ENCODE measurements around the gene ZCCHC9. TPM values are rescaled to one million over a fixed set of nuclear protein-coding genes. Genes with fewer than 3 reads are reported as not detected.
"Not testable (repeated sequence)": the region's sequence is repeated elsewhere in the genome, so short reads cannot be mapped to it uniquely, and the experiment has no call there.

Gene ZCCHC9
- 10.9 TPM for total RNA-seq
- long read RNA-seq, full-length matches to known transcripts = 3 of 7 reads
- long read RNA-seq, partial matches to known transcripts = 1 of 7 reads
- long read RNA-seq, other reads (novel, unspliced or antisense) = 3 of 7 reads

- intact Hi-C loops (cut with DNase I) = loop anchor here (5.0 kb wide), 1 partner anchor 69 kb away; the partner anchor contains the start of gene CKMT2
- peak; percentile 97 for DNase-seq (ENCODE audit: low spot score)
Observed at GRCh38 chr5:81301271-81302015, at the start of gene ZCCHC9. Gene ZCCHC9 (plus strand): TSS chr5:81301587. CDS start chr5:81304758, 3,171 bp downstream.

GRCh38 chr5:81251922-81252321, 49.5 kb upstream of the ZCCHC9 start:
- DNase-seq (ENCODE audit: low spot score) = no peak

GRCh38 chr5:81252904-81253303, 48.5 kb upstream of the ZCCHC9 start:
- DNase-seq (ENCODE audit: low spot score) = no peak
- intact Hi-C loops (cut with DNase I) = no loop called here

More at GRCh38 chr5:81251922-81252321, 49.5 kb upstream of the ZCCHC9 start:
- intact Hi-C loops (cut with DNase I) = no loop called here

GRCh38 chr5:81253875-81254274, 47.5 kb upstream of the ZCCHC9 start:
- DNase-seq (ENCODE audit: low spot score) = no peak
- intact Hi-C loops (cut with DNase I) = no loop called here

- intact Hi-C loops (cut with DNase I) = no loop called here
- DNase-seq (ENCODE audit: low spot score) = no peak
Observed at GRCh38 chr5:81254886-81255559, 46.4 kb upstream of the ZCCHC9 start.

- no peak for DNase-seq (ENCODE audit: low spot score)
- intact Hi-C loops (cut with DNase I) = no loop called here
Observed at GRCh38 chr5:81256766-81257165, 44.6 kb upstream of the ZCCHC9 start.

GRCh38 chr5:81262796-81263195, 38.6 kb upstream of the ZCCHC9 start:
- DNase-seq (ENCODE audit: low spot score); intact Hi-C loops (cut with DNase I): not testable (repeated sequence)

GRCh38 chr5:81265101-81265500, 36.3 kb upstream of the ZCCHC9 start:
- intact Hi-C loops (cut with DNase I) = no loop called here
- no peak for DNase-seq (ENCODE audit: low spot score)

GRCh38 chr5:81268521-81269196, 32.7 kb upstream of the ZCCHC9 start:
- intact Hi-C loops (cut with DNase I) = no loop called here
- DNase-seq (ENCODE audit: low spot score) = no peak

GRCh38 chr5:81269751-81270393, 31.5 kb upstream of the ZCCHC9 start:
- no peak for DNase-seq (ENCODE audit: low spot score)
- intact Hi-C loops (cut with DNase I) = no loop called here

GRCh38 chr5:81270394-81271027, 30.9 kb upstream of the ZCCHC9 start:
- DNase-seq (ENCODE audit: low spot score); intact Hi-C loops (cut with DNase I): not testable (repeated sequence)

- DNase-seq (ENCODE audit: low spot score) = no peak
- intact Hi-C loops (cut with DNase I) = no loop called here
Observed at GRCh38 chr5:81283976-81284375, 17.4 kb upstream of the ZCCHC9 start.

- intact Hi-C loops (cut with DNase I) = no loop called here
- DNase-seq (ENCODE audit: low spot score) = no peak
Observed at GRCh38 chr5:81286059-81286617, 15.2 kb upstream of the ZCCHC9 start.

- no peak for DNase-seq (ENCODE audit: low spot score)
- intact Hi-C loops (cut with DNase I) = no loop called here
Observed at GRCh38 chr5:81288021-81288433, 13.4 kb upstream of the ZCCHC9 start.

- intact Hi-C loops (cut with DNase I) = no loop called here
- DNase-seq (ENCODE audit: low spot score) = no peak
Observed at GRCh38 chr5:81290146-81290545, 11.2 kb upstream of the ZCCHC9 start.

GRCh38 chr5:81292130-81292529, 9.3 kb upstream of the ZCCHC9 start:
- DNase-seq (ENCODE audit: low spot score) = no peak
- intact Hi-C loops (cut with DNase I) = no loop called here

GRCh38 chr5:81294021-81294420, 7.4 kb upstream of the ZCCHC9 start:
- DNase-seq (ENCODE audit: low spot score); intact Hi-C loops (cut with DNase I): not testable (repeated sequence)

GRCh38 chr5:81297531-81297930, 3.9 kb upstream of the ZCCHC9 start:
- intact Hi-C loops (cut with DNase I) = no loop called here

GRCh38 chr5:81300921-81301270, 491 bp upstream of the ZCCHC9 start:
- intact Hi-C loops (cut with DNase I) = loop anchor here (5.0 kb wide), 1 partner anchor 69 kb away; the partner anchor contains the start of gene CKMT2
- DNase-seq (ENCODE audit: low spot score) = no peak

More at GRCh38 chr5:81297531-81297930, 3.9 kb upstream of the ZCCHC9 start:
- no peak for DNase-seq (ENCODE audit: low spot score)
